HG03378 (cell line): Measurements from ENCODE around the gene OGFOD3.
"Not testable (repeated sequence)": the region's sequence is repeated elsewhere in the genome, so short reads cannot be mapped to it uniquely, and the experiment has no call there.

Experiments
- ATAC-seq: cut with Tn5 transposase; IDR thresholded peaks from one replicate; pipeline ENCODE4 v1.9.1; 2021; ENCODE audit warnings: mild to moderate bottlenecking, moderate library complexity; ENCODE audit not compliant: unreplicated experiment

Gene OGFOD3

GRCh38 chr17:82435103-82435502, 16.7 kb upstream of the OGFOD3 start:
- no peak for ATAC-seq

GRCh38 chr17:82434216-82434565, 15.8 kb upstream of the OGFOD3 start:
- no peak for ATAC-seq

GRCh38 chr17:82433560-82434215, 15.3 kb upstream of the OGFOD3 start:
- ATAC-seq: no peak

- ATAC-seq: no peak
Observed at GRCh38 chr17:82432017-82432416, 13.6 kb upstream of the OGFOD3 start.

- no peak for ATAC-seq
Observed at GRCh38 chr17:82429824-82430223, 11.4 kb upstream of the OGFOD3 start.

GRCh38 chr17:82428546-82428945, 10.2 kb upstream of the OGFOD3 start:
- ATAC-seq: no peak

GRCh38 chr17:82424863-82425159, 6.4 kb upstream of the OGFOD3 start:
- ATAC-seq: no peak

- no peak for ATAC-seq
Observed at GRCh38 chr17:82424001-82424862, 5.8 kb upstream of the OGFOD3 start.

GRCh38 chr17:82419540-82419939, 1.2 kb upstream of the OGFOD3 start:
- ATAC-seq: no peak

- no peak for ATAC-seq
Observed at GRCh38 chr17:82416771-82417170, 1.6 kb downstream of the OGFOD3 start.

GRCh38 chr17:82416264-82416663, 2.1 kb downstream of the OGFOD3 start:
- ATAC-seq: no peak

- no peak for ATAC-seq
Observed at GRCh38 chr17:82415786-82416185, 2.6 kb downstream of the OGFOD3 start.

GRCh38 chr17:82415336-82415735, 3.0 kb downstream of the OGFOD3 start:
- no peak for ATAC-seq

GRCh38 chr17:82414548-82415281, 3.7 kb downstream of the OGFOD3 start:
- ATAC-seq: no peak

- no peak for ATAC-seq
Observed at GRCh38 chr17:82412535-82413520, 5.6 kb downstream of the OGFOD3 start.

GRCh38 chr17:82412081-82412480, 6.3 kb downstream of the OGFOD3 start:
- not testable (repeated sequence) for ATAC-seq

- ATAC-seq: no peak
Observed at GRCh38 chr17:82411396-82412053, 6.9 kb downstream of the OGFOD3 start.

GRCh38 chr17:82410014-82410716, 8.2 kb downstream of the OGFOD3 start:
- ATAC-seq: no peak

- no peak for ATAC-seq
Observed at GRCh38 chr17:82408938-82409318, 9.5 kb downstream of the OGFOD3 start.
